Measurements from ENCODE around the gene PRR29.

- TF ChIP-seq, protein P1, sequence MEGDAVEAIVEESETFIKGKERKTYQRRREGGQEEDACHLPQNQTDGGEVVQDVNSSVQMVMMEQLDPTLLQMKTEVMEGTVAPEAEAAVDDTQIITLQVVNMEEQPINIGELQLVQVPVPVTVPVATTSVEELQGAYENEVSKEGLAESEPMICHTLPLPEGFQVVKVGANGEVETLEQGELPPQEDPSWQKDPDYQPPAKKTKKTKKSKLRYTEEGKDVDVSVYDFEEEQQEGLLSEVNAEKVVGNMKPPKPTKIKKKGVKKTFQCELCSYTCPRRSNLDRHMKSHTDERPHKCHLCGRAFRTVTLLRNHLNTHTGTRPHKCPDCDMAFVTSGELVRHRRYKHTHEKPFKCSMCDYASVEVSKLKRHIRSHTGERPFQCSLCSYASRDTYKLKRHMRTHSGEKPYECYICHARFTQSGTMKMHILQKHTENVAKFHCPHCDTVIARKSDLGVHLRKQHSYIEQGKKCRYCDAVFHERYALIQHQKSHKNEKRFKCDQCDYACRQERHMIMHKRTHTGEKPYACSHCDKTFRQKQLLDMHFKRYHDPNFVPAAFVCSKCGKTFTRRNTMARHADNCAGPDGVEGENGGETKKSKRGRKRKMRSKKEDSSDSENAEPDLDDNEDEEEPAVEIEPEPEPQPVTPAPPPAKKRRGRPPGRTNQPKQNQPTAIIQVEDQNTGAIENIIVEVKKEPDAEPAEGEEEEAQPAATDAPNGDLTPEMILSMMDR (IDR thresholded peaks at IDR 0.05): no peak
- no peak for TF ChIP-seq POLR2A (IDR thresholded peaks at IDR 0.05)
- TF ChIP-seq EP300 (IDR thresholded peaks at IDR 0.05): no peak
- TF ChIP-seq POLR2AphosphoS5 (IDR thresholded peaks at IDR 0.05): no peak
Measured at GRCh38 chr17:63999680-64000531, 1.8 kb downstream of the PRR29 start.

Measured in stomach (tissue), 4 donors.